ENCODE data around the gene HMCES. TPM values are rescaled to one million over a fixed set of nuclear protein-coding genes. Genes with fewer than 3 reads are reported as not detected.
A peak's percentile ranks its signal among the peaks of the same experiment; 100 is the strongest.

The HMCES gene
- total and polyA plus RNA-seq, 2 of the 13 experiments (the other 11 are each of a cell fraction or from before 2014, with no cell fraction given) = 16.1 to 37.5 TPM

DNA sequence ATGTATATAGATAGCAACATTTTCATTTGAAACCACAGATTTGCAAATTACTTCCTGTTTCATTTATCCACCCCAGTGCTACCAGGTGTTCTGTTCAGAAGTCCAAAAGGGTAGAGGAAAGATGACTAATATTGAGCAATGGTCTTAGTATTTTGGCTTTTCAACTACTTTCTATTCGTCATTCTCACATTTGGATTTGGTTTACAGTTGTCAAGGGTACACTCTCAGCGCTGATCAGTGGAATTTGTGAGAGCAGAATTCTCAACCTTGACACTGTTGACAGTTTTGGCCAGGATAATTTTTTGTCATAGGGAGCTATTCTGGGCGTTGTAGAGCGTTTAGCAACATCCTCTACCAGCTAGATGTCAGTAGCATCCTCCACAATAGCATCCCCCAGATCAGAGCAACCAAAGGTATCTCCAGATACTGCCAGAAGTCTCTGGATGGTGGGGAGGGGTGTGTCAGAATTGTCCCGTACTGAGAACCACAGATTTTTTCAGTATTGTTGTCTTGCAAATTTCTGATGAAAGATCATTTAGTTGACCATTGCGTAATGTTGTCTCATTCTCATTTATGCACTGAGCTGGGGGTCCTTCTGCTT lies 4.2 kb downstream of the HMCES start:
- 64% methylated on average over 6 of the region's 6 CpGs for WGBS (ENCODE audit: low lambda C conversion rate)
- peak overlapping the region; percentile 14 for H3K27ac ChIP-seq (ENCODE audit: extremely low read length, insufficient read depth, low read length)
- CTCF ChIA-PET (ENCODE audit: low intra/inter-chr PET ratio, low total read pairs) = no interaction called here
- ATAC-seq (no peak), FAIRE-seq (peak; percentile 66), DNase-seq (ENCODE audit: low spot score) (peak; percentile 12)
- peaks cover 15% of the 10 kb centered on the region for H3K79me2 ChIP-seq (ENCODE audit: insufficient read depth, low read length)
- peaks cover 0 to 6% of the 10 kb centered on the region in 2 experiments; a peak in 3 of 5 replicates for H3K36me3 ChIP-seq (replicated peaks in 1 of 2; ENCODE audit: control insufficient read depth in 1 of 2, insufficient read depth in 2 of 2, low read length in 2 of 2)
- no peaks in the 10 kb centered on the region for H3K9me3 ChIP-seq (ENCODE audit: low read length)
- no TSS peak for BruUV-seq (replicated peaks)
- TF ChIP-seq LCORL (IDR thresholded peaks at IDR 0.05) (peak; percentile 64), LCORL (CRISPR knock-in tag; IDR thresholded peaks at IDR 0.05) (0 out of 2 replicates have a peak, but pooled peaks have one; percentile 33), CEBPB (IDR thresholded peaks at IDR 0.05; ENCODE audit: borderline replicate concordance, low read depth, low read length) (peak; percentile 51; the same call in 1 of the 2 replicates), CEBPG (CRISPR knock-in tag; IDR thresholded peaks at IDR 0.05) (peak; percentile 60; the same call in 1 of the 2 replicates), RBFOX2 (IDR thresholded peaks at IDR 0.05; ENCODE audit: low read depth, low read length) (no peak)
- H3K9ac ChIP-seq (ENCODE audit: insufficient read depth, low read depth, low read length) = no peak overlapping the region
- no peak overlapping the region for H2AFZ ChIP-seq (ENCODE audit: low read length)
- peaks cover 50% of the 10 kb centered on the region for H3K4me1 ChIP-seq (ENCODE audit: insufficient read depth, low read length)
- in situ Hi-C loops (cut with HindIII; ENCODE audit: extremely low pct_ligation_motif_present, low pct_unique_long_range_greater_than_20kb) (no loop called here), intact Hi-C loops (cut with micrococcal nuclease; ENCODE audit: unreplicated experiment) (loop anchor here (5.0 kb wide), 1 partner anchor 144 kb away; the partner anchor contains the start of gene EFCAB12)
- no peak overlapping the region for H3K4me2 ChIP-seq (ENCODE audit: low read depth, low read length)
- H4K20me1 ChIP-seq (ENCODE audit: insufficient read depth, low read length) = no peaks in the 10 kb centered on the region
- POLR2A ChIA-PET = interaction anchor here (2.1 kb wide), 1 partner anchor 34 kb away, joined by 6 read pairs; the partner anchor contains the start of gene COPG1
- H3K27me3 ChIP-seq (ENCODE audit: control insufficient read depth in 1 of 2, insufficient read depth in 2 of 2, low read length in 2 of 2) = no peaks in the 10 kb centered on the region; a peak in 1 of 5 replicates
- H3K4me3 ChIP-seq (replicated peaks in 1 of 3; ENCODE audit: insufficient read depth in 1 of 3, low read depth in 2 of 3, low read length in 3 of 3) = no peak overlapping the region

- Histone ChIP-seq H2AFZ (ENCODE audit: low read length) (no peak overlapping the region), H3K79me2 (ENCODE audit: insufficient read depth, low read length) (peaks cover 2% of the 10 kb centered on the region), H3K4me2 (ENCODE audit: low read depth, low read length) (no peak overlapping the region), H3K27me3 (ENCODE audit: control insufficient read depth in 1 of 2, insufficient read depth in 2 of 2, low read length in 2 of 2) (no peaks in the 10 kb centered on the region), H3K36me3 (replicated peaks in 1 of 2; ENCODE audit: control insufficient read depth in 1 of 2, insufficient read depth in 2 of 2, low read length in 2 of 2) (peaks cover 2 to 25% of the 10 kb centered on the region in 2 experiments; a peak in 3 of 5 replicates), H4K20me1 (ENCODE audit: insufficient read depth, low read length) (no peaks in the 10 kb centered on the region), H3K9ac (ENCODE audit: insufficient read depth, low read depth, low read length) (no peak overlapping the region), H3K4me1 (ENCODE audit: insufficient read depth, low read length) (peaks cover 32% of the 10 kb centered on the region), H3K4me3 (replicated peaks in 1 of 3; ENCODE audit: insufficient read depth in 1 of 3, low read depth in 2 of 3, low read length in 3 of 3) (no peak overlapping the region), H3K27ac (ENCODE audit: extremely low read length, insufficient read depth, low read length) (no peak overlapping the region), H3K9me3 (ENCODE audit: low read length) (no peaks in the 10 kb centered on the region)
- DNase-seq (ENCODE audit: low spot score) (no peak), ATAC-seq (no peak), FAIRE-seq (no peak)
- ChIA-PET POLR2A (no interaction called here), CTCF (ENCODE audit: low intra/inter-chr PET ratio, low total read pairs) (no interaction called here)
- in situ Hi-C loops (cut with HindIII; ENCODE audit: extremely low pct_ligation_motif_present, low pct_unique_long_range_greater_than_20kb) (no loop called here), intact Hi-C loops (cut with micrococcal nuclease; ENCODE audit: unreplicated experiment) (no loop called here)
- 75% methylated on average over 2 of the region's 2 CpGs for WGBS (ENCODE audit: low lambda C conversion rate)
- no TSS peak for BruUV-seq (replicated peaks)
- TF ChIP-seq HNF4A (CRISPR knock-in tag; IDR thresholded peaks at IDR 0.05) = 0 out of 2 replicates have a peak, but pooled peaks have one; percentile 6
- no peak for TF ChIP-seq ZNF567 (CRISPR knock-in tag; IDR thresholded peaks at IDR 0.05; ENCODE audit: borderline replicate concordance)
These were observed 7.4 kb downstream of the HMCES start for GRCh38 chr3:129286081-129286480.
